ENCODE results near the gene CPLX1. TPM values are rescaled to one million over a fixed set of nuclear protein-coding genes. Genes with fewer than 3 reads are reported as not detected.
"Not testable (repeated sequence)": the region's sequence is repeated elsewhere in the genome, so short reads cannot be mapped to it uniquely, and the experiment has no call there.

The CPLX1 gene
- total RNA-seq, 1 donor: not detected

GRCh38 chr4:808860-809570 is 16.9 kb downstream of the CPLX1 start:
- Histone ChIP-seq H2AFZ (ENCODE audit: low read length) (no peak overlapping the region), H4K20me1 (ENCODE audit: insufficient read depth, low read length) (no peaks in the 10 kb centered on the region), H3K27ac (ENCODE audit: low read depth, low read length) (no peak overlapping the region), H3K79me2 (ENCODE audit: insufficient read depth, low read length) (no peaks in the 10 kb centered on the region), H3K36me3 (ENCODE audit: insufficient read depth, low read length) (no peaks in the 10 kb centered on the region), H3K4me3 (ENCODE audit: insufficient read depth, low read length) (no peak overlapping the region), H3K4me2 (ENCODE audit: insufficient read depth, low read length) (no peak overlapping the region), H3K4me1 (ENCODE audit: insufficient read depth, low read length) (no peaks in the 10 kb centered on the region), H3K27me3 (ENCODE audit: insufficient read depth, low read length) (peaks cover 18% of the 10 kb centered on the region), H3K9me3 (ENCODE audit: low read depth, low read length) (no peaks in the 10 kb centered on the region)
- DNase-seq (ENCODE audit: insufficient read length, low spot score, missing footprints): peak; percentile 60
- TF ChIP-seq, protein P1, sequence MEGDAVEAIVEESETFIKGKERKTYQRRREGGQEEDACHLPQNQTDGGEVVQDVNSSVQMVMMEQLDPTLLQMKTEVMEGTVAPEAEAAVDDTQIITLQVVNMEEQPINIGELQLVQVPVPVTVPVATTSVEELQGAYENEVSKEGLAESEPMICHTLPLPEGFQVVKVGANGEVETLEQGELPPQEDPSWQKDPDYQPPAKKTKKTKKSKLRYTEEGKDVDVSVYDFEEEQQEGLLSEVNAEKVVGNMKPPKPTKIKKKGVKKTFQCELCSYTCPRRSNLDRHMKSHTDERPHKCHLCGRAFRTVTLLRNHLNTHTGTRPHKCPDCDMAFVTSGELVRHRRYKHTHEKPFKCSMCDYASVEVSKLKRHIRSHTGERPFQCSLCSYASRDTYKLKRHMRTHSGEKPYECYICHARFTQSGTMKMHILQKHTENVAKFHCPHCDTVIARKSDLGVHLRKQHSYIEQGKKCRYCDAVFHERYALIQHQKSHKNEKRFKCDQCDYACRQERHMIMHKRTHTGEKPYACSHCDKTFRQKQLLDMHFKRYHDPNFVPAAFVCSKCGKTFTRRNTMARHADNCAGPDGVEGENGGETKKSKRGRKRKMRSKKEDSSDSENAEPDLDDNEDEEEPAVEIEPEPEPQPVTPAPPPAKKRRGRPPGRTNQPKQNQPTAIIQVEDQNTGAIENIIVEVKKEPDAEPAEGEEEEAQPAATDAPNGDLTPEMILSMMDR (IDR thresholded peaks at IDR 0.05; ENCODE audit: extremely low read depth, low read depth, low read length): no peak

DNA sequence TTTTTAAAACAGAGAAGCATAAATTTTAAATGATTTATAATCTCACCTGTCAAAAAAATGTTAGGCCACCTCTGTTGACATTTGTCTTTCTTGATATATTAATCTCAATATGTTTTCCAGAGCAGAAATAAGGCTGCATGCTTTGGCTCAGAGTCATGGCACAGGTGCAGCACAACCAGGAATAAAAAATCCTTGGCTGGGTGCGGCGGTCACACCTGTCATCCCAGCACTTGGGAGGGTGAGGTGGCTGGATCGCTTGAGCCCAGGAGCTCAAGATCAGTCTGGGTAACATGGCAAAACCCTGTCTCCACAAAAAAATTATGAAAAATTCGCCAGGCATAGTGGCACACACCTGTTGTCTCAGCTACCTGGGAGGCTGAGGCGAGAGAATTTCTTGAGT is 18.1 kb downstream of the CPLX1 start:
- H3K79me2 ChIP-seq (ENCODE audit: insufficient read depth, low read length): no peaks in the 10 kb centered on the region
- H3K27ac ChIP-seq (ENCODE audit: low read depth, low read length): no peak overlapping the region
- no peaks in the 10 kb centered on the region for H4K20me1 ChIP-seq (ENCODE audit: insufficient read depth, low read length)
- TF ChIP-seq, protein P1 (IDR thresholded peaks at IDR 0.05; ENCODE audit: extremely low read depth, low read depth, low read length): no peak
- no peaks in the 10 kb centered on the region for H3K36me3 ChIP-seq (ENCODE audit: insufficient read depth, low read length)
- no peaks in the 10 kb centered on the region for H3K9me3 ChIP-seq (ENCODE audit: low read depth, low read length)
- no peak overlapping the region for H3K4me2 ChIP-seq (ENCODE audit: insufficient read depth, low read length)
- DNase-seq (ENCODE audit: insufficient read length, low spot score, missing footprints): peak; percentile 17
- peaks cover 8% of the 10 kb centered on the region for H3K27me3 ChIP-seq (ENCODE audit: insufficient read depth, low read length)
- H3K4me1 ChIP-seq (ENCODE audit: insufficient read depth, low read length): no peaks in the 10 kb centered on the region
- H2AFZ ChIP-seq (ENCODE audit: low read length): no peak overlapping the region
- H3K4me3 ChIP-seq (ENCODE audit: insufficient read depth, low read length): no peak overlapping the region

DNA sequence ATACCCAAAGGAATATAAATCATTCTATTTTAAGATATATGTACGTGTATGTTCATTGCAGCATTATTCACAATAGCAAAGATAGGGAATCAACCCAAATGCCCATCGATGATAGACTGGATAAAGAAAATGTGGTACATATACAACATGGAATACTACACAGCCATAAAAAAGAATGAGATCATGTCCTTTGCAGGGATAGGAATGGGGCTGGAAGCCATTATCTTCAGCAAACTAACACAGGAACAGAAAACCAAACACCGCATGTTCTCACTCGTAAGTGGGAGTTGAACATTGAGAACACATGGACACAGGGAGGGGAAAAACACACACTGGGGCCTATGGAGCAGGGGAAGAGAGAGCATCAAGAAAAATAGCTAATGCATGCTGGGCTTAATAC is 18.9 kb downstream of the CPLX1 start:
- H3K9me3 ChIP-seq (ENCODE audit: low read depth, low read length); H3K4me1 ChIP-seq (ENCODE audit: insufficient read depth, low read length); H2AFZ ChIP-seq (ENCODE audit: low read length); H3K27me3 ChIP-seq (ENCODE audit: insufficient read depth, low read length); H3K27ac ChIP-seq (ENCODE audit: low read depth, low read length); H3K36me3 ChIP-seq (ENCODE audit: insufficient read depth, low read length); H3K79me2 ChIP-seq (ENCODE audit: insufficient read depth, low read length); H4K20me1 ChIP-seq (ENCODE audit: insufficient read depth, low read length); DNase-seq (ENCODE audit: insufficient read length, low spot score, missing footprints); H3K4me3 ChIP-seq (ENCODE audit: insufficient read depth, low read length); H3K4me2 ChIP-seq (ENCODE audit: insufficient read depth, low read length): not testable (repeated sequence)

DNA sequence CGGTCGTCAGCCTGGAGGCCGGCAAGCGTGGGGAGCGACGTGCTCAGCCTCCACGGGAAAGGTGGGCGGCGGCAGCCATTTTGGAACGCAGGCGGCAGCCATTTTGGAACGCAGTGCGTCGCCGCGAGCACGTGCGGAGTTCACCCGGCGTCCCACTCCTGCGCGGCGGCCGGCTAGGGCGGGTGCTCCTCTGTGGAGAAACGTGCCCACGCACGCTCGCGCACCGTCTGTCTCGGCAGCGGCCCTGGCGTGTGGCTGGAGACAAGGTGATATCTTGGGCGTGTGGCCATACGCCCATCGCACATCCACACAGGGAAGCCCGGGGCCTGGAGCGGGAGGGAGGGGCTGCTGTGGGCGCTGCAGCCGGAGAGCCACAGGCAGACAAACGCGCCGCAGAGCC is 21.1 kb downstream of the CPLX1 start:
- peak; percentile 18 for DNase-seq (ENCODE audit: insufficient read length, low spot score, missing footprints)
- Histone ChIP-seq H3K4me3 (ENCODE audit: insufficient read depth, low read length) (no peak overlapping the region), H3K9me3 (ENCODE audit: low read depth, low read length) (peaks cover 4% of the 10 kb centered on the region), H3K27ac (ENCODE audit: low read depth, low read length) (no peak overlapping the region), H3K4me2 (ENCODE audit: insufficient read depth, low read length) (no peak overlapping the region), H3K4me1 (ENCODE audit: insufficient read depth, low read length) (no peaks in the 10 kb centered on the region), H2AFZ (ENCODE audit: low read length) (no peak overlapping the region), H4K20me1 (ENCODE audit: insufficient read depth, low read length) (no peaks in the 10 kb centered on the region), H3K27me3 (ENCODE audit: insufficient read depth, low read length) (no peaks in the 10 kb centered on the region), H3K79me2 (ENCODE audit: insufficient read depth, low read length) (no peaks in the 10 kb centered on the region), H3K36me3 (ENCODE audit: insufficient read depth, low read length) (no peaks in the 10 kb centered on the region)
- TF ChIP-seq, protein P1 (IDR thresholded peaks at IDR 0.05; ENCODE audit: extremely low read depth, low read depth, low read length): no peak

Measured in osteoblast (primary cell).